CD4-positive, CD25-positive, alpha-beta regulatory T cell (primary cell): ENCODE data around the gene FAM72C. TPM values are rescaled to one million over a fixed set of nuclear protein-coding genes. Genes with fewer than 3 reads are reported as not detected.
"Not testable (repeated sequence)": the region's sequence is repeated elsewhere in the genome, so short reads cannot be mapped to it uniquely, and the experiment has no call there.

Source experiments
- ATAC-seq, 2 donors: fragments of 150-1000 bp; cut with Tn5 transposase; one replicate each; pipeline ENCODE4 v1.10.0; 2021; ENCODE audit warnings: low read depth in 2 of 2, moderate number of reproducible peaks in 2 of 2, moderate library complexity in 1 of 2
- DNase-seq, 3 donors: peaks; one replicate each; pipeline versions ENCODE4 v3.0.0 to v3.0.0-alpha.2; 2012 to 2022; ENCODE audit warnings: mixed read lengths in 1 of 3
- H3K27ac ChIP-seq: one replicate; pipeline ENCODE4 v1.7.0; 2013; ENCODE audit warnings: mild to moderate bottlenecking, low read length; ENCODE audit not compliant: insufficient read depth, poor library complexity, severe bottlenecking
- H3K27me3 ChIP-seq: one replicate; pipeline ENCODE4 v1.7.0; 2013; ENCODE audit warnings: low read length; ENCODE audit not compliant: control insufficient read depth, insufficient read depth
- H3K36me3 ChIP-seq: one replicate; pipeline ENCODE4 v1.7.0; 2013; ENCODE audit warnings: mild to moderate bottlenecking, low read length, moderate library complexity; ENCODE audit not compliant: control insufficient read depth, insufficient read depth
- H3K4me1 ChIP-seq: 2 replicates; pipeline ENCODE4 v1.7.0; 2013; ENCODE audit warnings: mild to moderate bottlenecking, low read length; ENCODE audit not compliant: insufficient read depth, control insufficient read depth, poor library complexity, severe bottlenecking
- H3K4me3 ChIP-seq: one replicate; pipeline ENCODE4 v1.7.0; 2013; ENCODE audit warnings: low read depth, mild to moderate bottlenecking, low read length, moderate library complexity
- H3K9me3 ChIP-seq, 2 experiments: 1 replicate in 1 of 2; 2 replicates in 1 of 2; pipeline ENCODE4 v1.7.0; 2013; ENCODE audit warnings: low read length in 2 of 2, mild to moderate bottlenecking in 1 of 2, moderate library complexity in 1 of 2; ENCODE audit not compliant: control insufficient read depth in 2 of 2
- H3K27ac Mint-ChIP-seq, 3 donors: one replicate each; pipeline ENCODE4 v1.8.0; 2020 to 2022; ENCODE audit warnings: mild to moderate bottlenecking in 3 of 3, mixed read lengths in 3 of 3, moderate library complexity in 2 of 3
- H3K27me3 Mint-ChIP-seq: one replicate; pipeline ENCODE4 v1.8.0; 2022; ENCODE audit warnings: mild to moderate bottlenecking, mixed read lengths
- H3K36me3 Mint-ChIP-seq: one replicate; pipeline ENCODE4 v1.8.0; 2020; ENCODE audit warnings: mixed read lengths
- H3K4me1 Mint-ChIP-seq, 4 donors: one replicate each; pipeline ENCODE4 v1.8.0; 2020 to 2022; ENCODE audit warnings: mixed read lengths in 4 of 4, mild to moderate bottlenecking in 1 of 4
- H3K4me3 Mint-ChIP-seq, 4 donors: one replicate each; pipeline ENCODE4 v1.8.0; 2020 to 2022; ENCODE audit warnings: mild to moderate bottlenecking in 4 of 4, mixed read lengths in 4 of 4, moderate library complexity in 3 of 4
- H3K9me3 Mint-ChIP-seq, 7 donors: one replicate each; pipeline ENCODE4 v1.8.0; 2020 to 2022; ENCODE audit warnings: mixed read lengths in 7 of 7, mild to moderate bottlenecking in 3 of 7, moderate library complexity in 2 of 7
- polyA plus RNA-seq, 4 donors: library from polyadenylated mRNA; unstranded; fragments of 300-500 nt; fragmentation: Illumina TruSeq; gene quantifications; one replicate each; pipeline ENCODE4 v1.2.3, GENCODE V29; 2021
- total RNA-seq: library from RNA; stranded (reverse); gene quantifications from one replicate; pipeline ENCODE4 v1.2.3, GENCODE V29; 2022

FAM72C gene
- total and polyA plus RNA-seq, 5 donors from 2014 or later, result 0.10 to 0.24 (median 0.19) TPM; not detected in 1

DNA sequence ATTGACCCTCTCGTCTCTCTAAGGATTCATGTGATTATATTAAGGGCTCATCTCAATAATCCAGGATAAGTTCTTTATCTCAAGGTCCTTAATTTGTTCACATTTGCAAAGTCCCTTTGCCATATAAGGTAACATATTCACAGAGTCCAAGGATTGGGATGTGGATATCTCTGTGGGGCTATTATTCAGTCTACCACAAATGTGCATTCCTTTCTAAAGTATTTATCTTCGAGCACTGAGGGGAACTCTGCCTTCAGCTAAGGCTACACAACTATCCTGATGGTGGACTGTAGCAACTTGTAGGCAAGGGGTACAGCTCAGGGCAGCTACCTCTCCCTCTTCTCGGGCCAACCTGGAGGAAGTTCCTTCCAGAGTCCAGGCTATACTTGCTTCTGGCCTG lies 53.2 kb downstream of the FAM72C start:
- not testable (repeated sequence) for H3K9me3 Mint-ChIP-seq, H3K4me3 Mint-ChIP-seq, H3K36me3 Mint-ChIP-seq, H3K4me1 Mint-ChIP-seq, H3K27ac ChIP-seq, H3K9me3 ChIP-seq, DNase-seq, ATAC-seq, H3K36me3 ChIP-seq, H3K4me1 ChIP-seq, H3K27ac Mint-ChIP-seq, H3K4me3 ChIP-seq, H3K27me3 Mint-ChIP-seq, H3K27me3 ChIP-seq

GRCh38 chr1:143913705-143914104 lies 58.1 kb downstream of the FAM72C start:
- H3K27ac ChIP-seq, H3K36me3 ChIP-seq, H3K27ac Mint-ChIP-seq, H3K9me3 Mint-ChIP-seq, H3K4me3 ChIP-seq, H3K4me1 Mint-ChIP-seq, H3K9me3 ChIP-seq, H3K4me3 Mint-ChIP-seq, DNase-seq, H3K27me3 ChIP-seq, H3K36me3 Mint-ChIP-seq, H3K4me1 ChIP-seq, H3K27me3 Mint-ChIP-seq, ATAC-seq: not testable (repeated sequence)
